Stomach (tissue), 4 donors: ENCODE results near the gene DLGAP1.

Experiments
- EP300 ChIP-seq: sonication (generic); formaldehyde crosslinking; IDR thresholded peaks from one replicate; pipeline ENCODE4 v1.6.1; 2017; ENCODE audit warnings: antibody characterized with exemption
- POLR2A ChIP-seq, 4 donors: fragments of 450-650 bp; IDR thresholded peaks; one replicate each; pipeline ENCODE4 v1.6.1; 2016; ENCODE audit warnings: antibody characterized with exemption in 4 of 4, control low read depth in 2 of 4, mild to moderate bottlenecking in 1 of 4, moderate library complexity in 1 of 4
- POLR2AphosphoS5 ChIP-seq, 3 donors: sonication (generic); formaldehyde crosslinking; IDR thresholded peaks; one replicate each; pipeline ENCODE4 v1.6.1; 2016; ENCODE audit warnings: antibody characterized with exemption in 3 of 3
- TF ChIP-seq, protein P1 (sequence below), 7 experiments: fragments of 450-650 bp in 4 of 7; fragments of 200-600 bp in 3 of 7; sonication (generic) in 3 of 7; IDR thresholded peaks; one replicate each; pipeline ENCODE4 v1.5.1; 2016 to 2019; ENCODE audit warnings: antibody characterized with exemption in 7 of 7, control low read depth in 2 of 7, mild to moderate bottlenecking in 1 of 7

- TF ChIP-seq, protein P1, sequence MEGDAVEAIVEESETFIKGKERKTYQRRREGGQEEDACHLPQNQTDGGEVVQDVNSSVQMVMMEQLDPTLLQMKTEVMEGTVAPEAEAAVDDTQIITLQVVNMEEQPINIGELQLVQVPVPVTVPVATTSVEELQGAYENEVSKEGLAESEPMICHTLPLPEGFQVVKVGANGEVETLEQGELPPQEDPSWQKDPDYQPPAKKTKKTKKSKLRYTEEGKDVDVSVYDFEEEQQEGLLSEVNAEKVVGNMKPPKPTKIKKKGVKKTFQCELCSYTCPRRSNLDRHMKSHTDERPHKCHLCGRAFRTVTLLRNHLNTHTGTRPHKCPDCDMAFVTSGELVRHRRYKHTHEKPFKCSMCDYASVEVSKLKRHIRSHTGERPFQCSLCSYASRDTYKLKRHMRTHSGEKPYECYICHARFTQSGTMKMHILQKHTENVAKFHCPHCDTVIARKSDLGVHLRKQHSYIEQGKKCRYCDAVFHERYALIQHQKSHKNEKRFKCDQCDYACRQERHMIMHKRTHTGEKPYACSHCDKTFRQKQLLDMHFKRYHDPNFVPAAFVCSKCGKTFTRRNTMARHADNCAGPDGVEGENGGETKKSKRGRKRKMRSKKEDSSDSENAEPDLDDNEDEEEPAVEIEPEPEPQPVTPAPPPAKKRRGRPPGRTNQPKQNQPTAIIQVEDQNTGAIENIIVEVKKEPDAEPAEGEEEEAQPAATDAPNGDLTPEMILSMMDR (IDR thresholded peaks at IDR 0.05), result no peak
- TF ChIP-seq POLR2A (IDR thresholded peaks at IDR 0.05) (no peak), EP300 (no peak), POLR2AphosphoS5 (IDR thresholded peaks at IDR 0.05) (no peak)
These were observed 946.2 kb downstream of the DLGAP1 start for GRCh38 chr18:3508576-3509549.
